CD14-positive monocyte (primary cell): ENCODE measurements around the gene GPR39. TPM values are rescaled to one million over a fixed set of nuclear protein-coding genes. Genes with fewer than 3 reads are reported as not detected.

Source experiments
- DNase-seq, 3 donors: peaks; one replicate each; pipeline ENCODE4 v3.0.0-alpha.2; 2011 to 2022
- H2AFZ ChIP-seq: 2 replicates; pipeline ENCODE4 v1.6.0; 2012; ENCODE audit warnings: mild to moderate bottlenecking, low read depth, low read length, inconsistent platforms; ENCODE audit not compliant: insufficient read depth, poor library complexity, severe bottlenecking
- H3K27ac ChIP-seq, 2 donors: 1 replicate in 1 of 2; 2 replicates in 1 of 2; pipeline ENCODE4 v1.5.1; 2012 to 2013; ENCODE audit warnings: low read length in 2 of 2, control low read depth in 1 of 2, inconsistent platforms in 1 of 2, low read depth in 1 of 2, mild to moderate bottlenecking in 1 of 2
- H3K27me3 ChIP-seq, 2 donors: one replicate each; pipeline versions ENCODE4 v1.6.0 to v1.6.1; 2011 to 2013; ENCODE audit warnings: low read length in 2 of 2; ENCODE audit not compliant: control insufficient read depth in 2 of 2, insufficient read depth in 2 of 2
- H3K36me3 ChIP-seq, 2 donors: replicated peaks in 1 of 2; 1 replicate in 1 of 2; 2 replicates in 1 of 2; pipeline versions ENCODE4 v1.5.1 to v1.6.1; 2012 to 2013; ENCODE audit warnings: low read length in 2 of 2, control low read depth in 1 of 2, inconsistent platforms in 1 of 2, mild to moderate bottlenecking in 1 of 2; ENCODE audit not compliant: insufficient read depth in 2 of 2, control insufficient read depth in 1 of 2
- H3K4me1 ChIP-seq, 2 donors: 1 replicate in 1 of 2; 2 replicates in 1 of 2; pipeline versions ENCODE4 v1.5.1 to v1.6.1; 2012 to 2013; ENCODE audit warnings: low read length in 2 of 2, control low read depth in 1 of 2, inconsistent platforms in 1 of 2, mild to moderate bottlenecking in 1 of 2, moderate library complexity in 1 of 2; ENCODE audit not compliant: insufficient read depth in 2 of 2, control insufficient read depth in 1 of 2
- H3K4me2 ChIP-seq: replicated peaks from 2 replicates; pipeline ENCODE3; 2012; ENCODE audit warnings: low read length, moderate library complexity, mild to moderate bottlenecking; ENCODE audit not compliant: poor library complexity, severe bottlenecking; ENCODE audit errors: extremely low read depth
- H3K4me3 ChIP-seq, 3 experiments: fragments of 200-600 bp in 1 of 3; sonication (generic) in 1 of 3; replicated peaks in 1 of 3; 1 replicate in 2 of 3; 2 replicates in 1 of 3; pipeline ENCODE4 v1.5.1; 2011 to 2013; ENCODE audit warnings: low read length in 3 of 3, mild to moderate bottlenecking in 3 of 3, control low read depth in 2 of 3, low read depth in 2 of 3, inconsistent platforms in 1 of 3, moderate library complexity in 1 of 3
- H3K79me2 ChIP-seq: 2 replicates; pipeline ENCODE4 v1.6.0; 2012; ENCODE audit warnings: mild to moderate bottlenecking, control low read depth, inconsistent platforms, low read length, moderate library complexity; ENCODE audit not compliant: insufficient read depth
- H3K9ac ChIP-seq: 2 replicates; pipeline ENCODE4 v1.6.0; 2017; ENCODE audit warnings: low read length, mild to moderate bottlenecking; ENCODE audit not compliant: insufficient read depth, poor library complexity, severe bottlenecking
- H3K9me3 ChIP-seq, 2 donors: replicated peaks in 1 of 2; 1 replicate in 1 of 2; 2 replicates in 1 of 2; pipeline versions ENCODE4 v1.5.1 to v1.6.1; 2012 to 2013; ENCODE audit warnings: low read length in 2 of 2, control low read depth in 1 of 2; ENCODE audit not compliant: control insufficient read depth in 1 of 2, insufficient read depth in 1 of 2
- H4K20me1 ChIP-seq: 2 replicates; pipeline ENCODE4 v1.6.0; 2012; ENCODE audit warnings: mild to moderate bottlenecking, low read length, control low read depth, moderate library complexity; ENCODE audit not compliant: insufficient read depth
- H3K27ac Mint-ChIP-seq, 7 donors: one replicate each; pipeline ENCODE4 v1.8.0; 2020; ENCODE audit warnings: mild to moderate bottlenecking in 7 of 7, mixed read lengths in 7 of 7, moderate library complexity in 6 of 7, inconsistent platforms in 2 of 7
- H3K27me3 Mint-ChIP-seq, 3 donors: one replicate each; pipeline ENCODE4 v1.8.0; 2021 to 2022; ENCODE audit warnings: low read depth in 3 of 3, mild to moderate bottlenecking in 3 of 3, mixed read lengths in 3 of 3, moderate library complexity in 3 of 3, inconsistent platforms in 1 of 3
- H3K36me3 Mint-ChIP-seq, 2 donors: one replicate each; pipeline ENCODE4 v1.8.0; 2020; ENCODE audit warnings: mixed read lengths in 2 of 2, inconsistent platforms in 1 of 2, mild to moderate bottlenecking in 1 of 2
- H3K4me1 Mint-ChIP-seq: one replicate; pipeline ENCODE4 v1.8.0; 2020; ENCODE audit warnings: mild to moderate bottlenecking, mixed read lengths
- H3K4me3 Mint-ChIP-seq, 2 donors: one replicate each; pipeline ENCODE4 v1.8.0; 2020; ENCODE audit warnings: mild to moderate bottlenecking in 2 of 2, mixed read lengths in 2 of 2, moderate library complexity in 1 of 2
- H3K9me3 Mint-ChIP-seq, 7 donors: one replicate each; pipeline ENCODE4 v1.8.0; 2020 to 2022; ENCODE audit warnings: mixed read lengths in 7 of 7, mild to moderate bottlenecking in 6 of 7, moderate library complexity in 6 of 7, inconsistent platforms in 2 of 7
- CTCF ChIP-seq: fragments of 200-600 bp; IDR thresholded peaks from one replicate; pipeline ENCODE4 v1.8.0; 2022; ENCODE audit warnings: antibody characterized with exemption, mild to moderate bottlenecking
- WGBS: methylation state at CpG from one replicate; pipeline ENCODE4 v1.1.5; 2013; ENCODE audit warnings: missing lambda C conversion rate; ENCODE audit not compliant: insufficient coverage; 5-methylcytosine and 5-hydroxymethylcytosine counted together
- intact Hi-C, 2 donors: fragments of 100-400 bp; cut with micrococcal nuclease; formaldehyde crosslinking; loops; one replicate each; pipeline versions ENCODE4 v1.15.0 to v1.15.1; 2023
- polyA plus RNA-seq, 3 donors: library from polyadenylated mRNA; depleted of rRNA in 1 of 3; unstranded in 2 of 3; stranded (reverse) in 1 of 3; fragments of 300-500 nt in 2 of 3; fragments of >200 nt in 1 of 3; fragmentation: Illumina TruSeq in 2 of 3; gene quantifications; 1 replicate in 2 of 3; 2 replicates in 1 of 3; pipeline ENCODE4 v1.2.3, GENCODE V29; 2012 to 2021

The GPR39 gene
- polyA plus RNA-seq, 3 donors: 0.12 TPM; not detected in 2

GRCh38 chr2:132374961-132375360, 41.6 kb upstream of the GPR39 start:
- Histone ChIP-seq H3K9ac (no peak overlapping the region), H3K4me3 (peak overlapping the region in 1 of 3 experiments; percentile 21), H3K4me1 (peaks cover 39 to 48% of the 10 kb centered on the region in 2 donors), H3K9me3 (peaks cover 8 to 12% of the 10 kb centered on the region in 2 donors), H3K4me2 (peak overlapping the region; percentile 33), H3K79me2 (no peaks in the 10 kb centered on the region), H4K20me1 (no peaks in the 10 kb centered on the region), H2AFZ (no peak overlapping the region), H3K27me3 (no peaks in the 10 kb centered on the region), H3K27ac (peak overlapping the region in 1 of 2 donors; percentile 68), H3K36me3 (no peaks in the 10 kb centered on the region)
- Mint-ChIP-seq H3K4me1 (peaks cover 39% of the 10 kb centered on the region), H3K4me3 (peak overlapping the region in 1 of 2 donors; percentile 9), H3K9me3 (peaks cover 4 to 18% (median 13%) of the 10 kb centered on the region in 7 donors), H3K27ac (peak overlapping the region; percentile 0 to 74 (median 3)), H3K27me3 (peaks cover 0 to 5% (median 0%) of the 10 kb centered on the region in 3 donors), H3K36me3 (peaks cover 0 to 4% of the 10 kb centered on the region in 2 donors)
- no CpG with 5 or more reads among the region's 1 CpG for WGBS
- TF ChIP-seq CTCF: no peak
- no peak for DNase-seq
- intact Hi-C loops: no loop called here

- Histone ChIP-seq H3K4me1 (peaks cover 21 to 24% of the 10 kb centered on the region in 2 donors), H3K27me3 (no peaks in the 10 kb centered on the region), H3K9ac (no peak overlapping the region), H3K36me3 (no peaks in the 10 kb centered on the region), H3K27ac (no peak overlapping the region), H3K9me3 (peaks cover 9 to 12% of the 10 kb centered on the region in 2 donors), H2AFZ (no peak overlapping the region), H3K79me2 (no peaks in the 10 kb centered on the region), H3K4me3 (no peak overlapping the region), H4K20me1 (no peaks in the 10 kb centered on the region), H3K4me2 (no peak overlapping the region)
- intact Hi-C loops: no loop called here
- H3K4me1 Mint-ChIP-seq: peaks cover 24% of the 10 kb centered on the region
- TF ChIP-seq CTCF: no peak
- WGBS: 100% methylated on average over 2 of the region's 4 CpGs
- H3K36me3 Mint-ChIP-seq: peaks cover 0 to 4% of the 10 kb centered on the region in 2 donors
- no peak overlapping the region for H3K27ac Mint-ChIP-seq
- no peak overlapping the region for H3K4me3 Mint-ChIP-seq
- peaks cover 0 to 2% (median 0%) of the 10 kb centered on the region in 3 donors for H3K27me3 Mint-ChIP-seq
- DNase-seq: no peak
- H3K9me3 Mint-ChIP-seq: peaks cover 0 to 13% (median 10%) of the 10 kb centered on the region in 7 donors
These were observed 35.2 kb upstream of the GPR39 start for GRCh38 chr2:132381376-132381775.
